SW 1271 (cell line): ENCODE data around the gene PUS1.
"Not testable (repeated sequence)": the region's sequence is repeated elsewhere in the genome, so short reads cannot be mapped to it uniquely, and the experiment has no call there.

Experiments
- DNase-seq, 2 experiments: peaks; one replicate each; lab custom pipeline; 2025; lab: John Stamatoyannopoulos, UW

The PUS1 gene

DNA sequence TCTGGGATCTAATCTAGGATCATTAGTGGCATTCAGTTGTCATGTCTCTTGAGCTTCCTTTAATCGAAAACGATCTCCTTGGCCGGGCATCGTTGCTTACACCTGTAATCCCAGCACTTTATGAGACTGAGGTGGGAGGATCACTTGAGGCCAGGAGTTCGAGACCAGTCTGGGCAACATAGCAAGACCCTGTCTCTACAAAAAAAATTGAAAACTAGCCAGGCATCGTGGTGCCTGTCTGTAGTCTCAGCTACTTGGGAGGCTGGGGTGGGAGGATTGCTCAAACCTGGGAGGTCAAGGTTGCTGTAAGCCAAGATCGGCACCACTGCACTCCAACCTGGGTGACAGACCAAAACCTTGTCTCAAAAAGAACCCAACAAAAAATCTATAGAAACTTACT, 9.0 kb downstream of the PUS1 start:
- no peak for DNase-seq

- DNase-seq: no peak
These were observed 9.9 kb downstream of the PUS1 start for GRCh38 chr12:131939007-131939406.

- no peak for DNase-seq
These were observed 11.1 kb downstream of the PUS1 start for GRCh38 chr12:131940141-131940547.

DNA sequence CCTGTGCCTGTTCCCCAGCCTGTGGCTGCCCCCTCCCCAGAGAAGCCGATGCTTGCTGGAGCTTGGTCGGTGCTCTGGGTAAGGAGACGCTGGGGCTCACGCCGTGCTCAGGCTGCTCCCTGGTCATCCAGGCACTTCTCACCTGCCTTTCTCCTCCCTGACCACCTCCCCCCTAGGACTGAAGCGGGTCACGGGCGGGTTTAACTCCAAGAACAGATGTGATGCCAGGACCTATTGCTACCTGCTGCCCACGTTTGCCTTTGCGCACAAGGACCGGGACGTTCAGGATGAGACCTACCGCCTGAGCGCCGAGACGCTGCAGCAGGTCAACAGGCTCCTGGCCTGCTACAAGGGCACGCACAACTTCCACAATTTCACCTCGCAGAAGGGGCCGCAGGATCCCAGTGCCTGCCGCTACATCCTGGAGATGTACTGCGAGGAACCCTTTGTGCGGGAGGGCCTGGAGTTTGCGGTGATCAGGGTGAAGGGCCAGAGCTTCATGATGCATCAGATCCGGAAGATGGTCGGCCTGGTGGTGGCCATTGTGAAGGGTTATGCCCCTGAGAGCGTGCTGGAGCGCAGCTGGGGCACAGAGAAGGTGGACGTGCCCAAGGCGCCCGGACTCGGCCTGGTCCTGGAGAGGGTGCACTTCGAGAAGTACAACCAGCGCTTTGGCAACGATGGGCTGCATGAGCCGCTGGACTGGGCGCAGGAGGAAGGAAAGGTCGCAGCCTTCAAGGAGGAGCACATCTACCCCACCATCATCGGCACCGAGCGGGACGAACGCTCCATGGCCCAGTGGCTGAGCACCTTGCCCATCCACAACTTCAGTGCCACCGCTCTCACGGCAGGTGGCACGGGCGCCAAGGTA, 12.3 kb downstream of the PUS1 start:
- DNase-seq: no peak

GRCh38 chr12:131941987-131942341, 12.9 kb downstream of the PUS1 start:
- no peak for DNase-seq

DNA sequence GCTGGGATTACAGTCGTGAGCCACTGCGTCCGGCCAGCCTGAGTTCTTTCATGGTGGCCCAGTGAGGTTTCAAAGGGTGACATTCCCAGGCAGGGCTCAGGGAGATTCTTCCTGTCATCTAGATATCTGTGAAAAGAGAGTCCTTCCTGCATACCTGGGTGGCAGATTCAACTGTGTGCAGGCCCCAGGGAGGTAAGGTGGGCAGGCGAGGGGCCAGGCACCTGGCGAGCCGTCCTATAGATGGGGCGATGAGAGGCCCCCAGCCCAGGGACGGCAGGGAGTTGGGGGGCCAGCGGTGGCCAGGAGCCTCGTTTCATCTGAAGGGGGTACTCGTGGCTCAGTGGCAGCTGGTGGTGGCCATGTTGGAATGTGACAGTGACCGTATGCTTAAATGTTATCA, 13.6 kb downstream of the PUS1 start:
- no peak for DNase-seq

- no peak for DNase-seq
These were observed 14.3 kb downstream of the PUS1 start for GRCh38 chr12:131943389-131943788.

- no peak for DNase-seq
These were observed 14.8 kb downstream of the PUS1 start for GRCh38 chr12:131943876-131944275.

- DNase-seq: no peak
These were observed 15.7 kb downstream of the PUS1 start for GRCh38 chr12:131944601-131945251.

DNA sequence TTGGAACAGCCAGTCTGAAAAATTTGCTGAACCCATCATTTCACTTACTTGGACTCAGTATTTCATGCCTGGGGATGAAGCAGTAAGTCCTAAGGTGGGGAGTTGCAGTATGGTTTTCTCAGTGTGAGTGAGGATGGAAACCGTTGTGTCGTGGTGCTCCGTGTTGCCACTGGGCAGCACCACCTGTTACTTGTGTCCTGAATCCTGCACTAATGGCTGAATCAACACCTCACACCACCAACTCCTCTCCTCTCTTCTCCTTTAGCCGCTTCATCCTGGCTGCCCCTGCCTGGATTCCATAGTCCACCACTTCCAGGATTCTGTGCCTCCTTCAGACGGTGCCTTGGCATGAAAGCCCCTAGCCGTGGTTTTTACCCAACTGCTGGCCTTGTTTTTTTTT, 17.7 kb downstream of the PUS1 start:
- DNase-seq: no peak

GRCh38 chr12:131947482-131948027, 18.5 kb downstream of the PUS1 start:
- no peak for DNase-seq

DNA sequence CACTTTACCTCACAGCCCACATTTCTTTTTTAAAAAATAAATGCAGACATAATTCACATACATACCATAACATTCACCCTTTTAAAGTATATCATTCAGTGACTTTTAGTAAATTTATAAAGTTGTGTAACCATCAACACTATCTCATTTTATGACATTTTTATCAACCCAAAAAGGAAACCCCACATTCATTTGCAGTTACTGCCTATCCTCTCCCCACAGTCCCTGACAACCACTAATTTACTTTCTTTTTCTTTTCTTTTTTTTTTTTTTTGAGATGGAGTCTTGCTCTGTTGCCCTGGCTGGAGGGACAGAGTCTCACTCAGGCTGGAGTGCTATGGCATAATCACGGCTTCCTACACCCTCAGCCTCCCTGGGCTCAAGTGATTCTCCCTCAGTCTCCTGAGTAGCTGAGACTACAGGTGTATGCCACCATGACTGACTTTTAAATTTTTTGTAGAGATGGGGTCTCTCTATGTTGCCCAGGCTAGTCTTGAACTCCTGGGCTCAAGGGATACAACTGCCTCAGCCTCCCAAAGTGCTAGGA, 19.2 kb downstream of the PUS1 start:
- DNase-seq: no peak

DNA sequence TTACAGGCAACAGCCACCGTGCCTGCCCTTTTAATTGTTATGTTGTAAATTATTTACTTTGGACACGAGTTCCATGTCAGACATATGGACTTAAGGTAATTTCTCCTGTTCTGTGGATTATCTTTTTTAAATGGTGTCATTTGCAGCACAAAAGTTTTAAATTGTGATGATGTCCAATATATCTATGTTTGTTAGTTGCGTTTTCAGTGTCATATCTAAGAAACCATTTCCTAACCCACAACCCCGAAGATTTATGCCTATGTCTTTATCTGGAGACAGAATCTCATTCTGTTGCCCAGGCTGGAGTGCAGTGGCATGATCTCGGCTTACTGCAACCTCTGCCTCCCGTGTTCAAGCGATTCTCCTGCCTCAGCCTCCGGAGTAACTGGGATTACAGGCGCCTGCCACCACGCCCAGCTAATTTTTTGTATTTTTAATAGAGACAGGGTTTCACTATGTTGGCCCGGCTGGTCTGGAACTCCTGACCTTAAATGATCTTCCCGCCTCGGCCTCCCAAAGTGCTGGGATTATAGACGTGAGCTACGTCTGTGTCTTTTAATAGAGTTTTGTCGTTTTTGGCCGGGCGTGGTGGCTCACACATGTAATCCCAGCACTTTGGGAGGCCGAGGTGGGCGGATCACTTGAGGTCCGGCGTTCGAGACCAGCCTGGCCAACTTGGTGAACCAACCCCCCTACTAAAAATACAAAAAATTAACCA, 19.8 kb downstream of the PUS1 start:
- not testable (repeated sequence) for DNase-seq

DNA sequence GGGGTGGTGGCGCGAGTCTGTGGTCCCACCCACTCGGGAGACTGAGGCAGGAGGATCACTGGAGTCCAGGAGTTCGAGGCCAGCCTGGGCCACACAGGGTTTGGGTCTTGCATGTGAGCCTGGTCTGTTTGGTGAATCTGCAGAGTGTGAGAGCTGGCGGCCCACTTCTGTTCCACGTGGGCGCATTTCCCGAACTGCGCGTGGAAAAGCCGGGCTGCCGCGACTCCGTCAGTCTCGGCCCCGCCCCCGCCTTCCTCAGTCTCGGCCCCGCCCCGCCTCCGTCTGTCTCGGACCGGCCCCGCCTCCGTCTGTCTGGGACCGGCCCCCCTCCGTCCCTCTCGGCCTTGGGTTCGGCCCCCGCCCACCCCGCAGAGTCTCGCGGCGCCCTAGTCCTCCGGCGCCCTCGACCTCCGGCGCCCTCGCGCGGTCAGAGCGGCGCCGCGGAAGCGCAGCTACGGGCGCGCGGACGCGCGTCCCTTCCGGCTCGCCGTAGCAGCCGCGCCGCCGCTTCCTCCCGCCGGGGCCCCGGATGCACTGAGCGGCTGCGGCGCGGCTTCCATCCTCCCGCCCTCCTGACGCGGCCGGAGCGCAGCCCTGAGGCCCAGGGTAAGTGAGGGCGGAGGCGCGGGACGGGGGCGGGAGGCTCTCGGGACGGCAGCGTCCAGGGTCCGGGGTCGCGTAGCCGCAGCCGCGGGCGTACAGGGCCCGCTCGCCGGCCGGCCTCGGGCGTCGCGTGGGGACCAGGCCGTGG, 20.5 kb downstream of the PUS1 start, which contains the start of gene EP400:
EP400 (plus strand) TSS at position 512 of the 751 bp plus-strand sequence. CDS start 10,678 bp downstream, outside the sequence.
- DNase-seq: peak; percentile 50 to 87

DNA sequence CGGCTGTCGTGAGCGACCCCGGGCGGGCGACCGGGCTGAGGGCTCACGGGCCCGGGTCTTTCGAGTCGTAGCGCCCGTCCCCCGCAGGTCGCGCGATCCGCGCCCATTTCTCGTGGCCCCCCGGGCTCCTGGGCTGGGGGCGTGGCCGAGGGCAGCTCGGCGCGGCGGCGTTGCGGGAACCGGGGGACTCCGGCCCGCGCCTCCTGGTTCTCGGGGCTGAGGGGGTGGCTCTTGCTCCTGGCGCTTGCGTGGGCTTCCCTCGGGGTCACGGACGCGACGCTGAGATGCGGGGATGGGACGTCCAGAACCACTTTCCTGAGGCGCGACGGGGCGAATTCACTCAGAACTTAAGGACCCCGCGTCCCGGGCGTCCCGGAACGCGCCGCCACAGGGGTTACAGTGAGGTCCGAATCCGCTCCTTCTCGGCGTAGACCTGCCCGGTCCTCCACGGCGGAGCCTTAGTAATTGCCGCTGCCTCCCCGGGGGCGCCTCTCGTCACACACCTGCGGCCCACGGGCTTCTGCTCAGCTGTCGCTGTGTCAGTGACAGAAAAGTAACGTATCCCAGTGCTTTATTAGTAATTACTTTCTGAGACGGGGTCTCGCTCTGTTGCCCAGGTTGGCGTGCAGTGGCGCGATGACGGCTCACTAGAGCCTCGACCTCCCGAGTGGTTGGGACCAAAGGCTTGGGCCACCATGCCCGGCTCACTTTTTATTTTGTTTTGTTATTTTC, 21.3 kb downstream of the PUS1 start:
- no peak for DNase-seq

DNA sequence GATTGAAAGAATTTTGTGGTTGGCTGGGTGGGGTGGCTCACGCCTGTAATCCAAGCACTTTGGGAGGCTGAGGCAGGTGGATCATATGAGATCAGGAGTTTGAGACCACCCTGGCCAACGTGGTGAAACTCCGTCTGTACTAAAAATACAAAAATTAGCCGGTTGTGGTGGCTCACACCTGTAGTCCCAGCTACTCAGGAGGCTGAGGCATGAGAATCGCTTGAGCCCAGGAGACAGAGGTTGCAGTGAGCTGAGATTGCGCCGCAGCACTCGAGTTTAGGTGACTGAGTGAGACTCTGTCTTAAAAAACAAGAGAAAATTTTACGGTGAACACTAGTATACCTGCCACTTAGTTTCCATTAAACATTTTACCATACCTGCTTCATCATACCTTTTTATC, 24.7 kb downstream of the PUS1 start:
- not testable (repeated sequence) for DNase-seq

- not testable (repeated sequence) for DNase-seq
These were observed 25.4 kb downstream of the PUS1 start for GRCh38 chr12:131954460-131954859.

DNA sequence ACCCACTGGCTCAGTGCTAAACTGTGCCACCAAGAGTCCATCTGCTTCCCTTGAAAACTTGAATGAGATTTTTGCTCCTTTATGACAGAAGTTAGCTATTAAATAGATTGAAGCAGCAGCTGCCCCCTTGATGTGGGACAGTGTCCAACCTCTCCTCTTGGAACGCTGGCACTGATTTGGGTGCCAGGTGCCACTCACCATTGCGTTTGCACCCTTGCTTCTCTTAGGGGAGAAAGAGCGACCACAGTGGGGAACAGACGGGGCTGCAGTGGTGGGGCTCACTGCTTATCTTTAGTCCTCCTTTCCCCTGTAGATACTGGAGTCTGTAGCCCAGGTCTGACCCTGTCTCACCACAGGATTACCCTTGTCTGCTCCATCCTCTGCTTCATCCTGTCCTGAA, 30.0 kb downstream of the PUS1 start:
- no peak for DNase-seq

DNA sequence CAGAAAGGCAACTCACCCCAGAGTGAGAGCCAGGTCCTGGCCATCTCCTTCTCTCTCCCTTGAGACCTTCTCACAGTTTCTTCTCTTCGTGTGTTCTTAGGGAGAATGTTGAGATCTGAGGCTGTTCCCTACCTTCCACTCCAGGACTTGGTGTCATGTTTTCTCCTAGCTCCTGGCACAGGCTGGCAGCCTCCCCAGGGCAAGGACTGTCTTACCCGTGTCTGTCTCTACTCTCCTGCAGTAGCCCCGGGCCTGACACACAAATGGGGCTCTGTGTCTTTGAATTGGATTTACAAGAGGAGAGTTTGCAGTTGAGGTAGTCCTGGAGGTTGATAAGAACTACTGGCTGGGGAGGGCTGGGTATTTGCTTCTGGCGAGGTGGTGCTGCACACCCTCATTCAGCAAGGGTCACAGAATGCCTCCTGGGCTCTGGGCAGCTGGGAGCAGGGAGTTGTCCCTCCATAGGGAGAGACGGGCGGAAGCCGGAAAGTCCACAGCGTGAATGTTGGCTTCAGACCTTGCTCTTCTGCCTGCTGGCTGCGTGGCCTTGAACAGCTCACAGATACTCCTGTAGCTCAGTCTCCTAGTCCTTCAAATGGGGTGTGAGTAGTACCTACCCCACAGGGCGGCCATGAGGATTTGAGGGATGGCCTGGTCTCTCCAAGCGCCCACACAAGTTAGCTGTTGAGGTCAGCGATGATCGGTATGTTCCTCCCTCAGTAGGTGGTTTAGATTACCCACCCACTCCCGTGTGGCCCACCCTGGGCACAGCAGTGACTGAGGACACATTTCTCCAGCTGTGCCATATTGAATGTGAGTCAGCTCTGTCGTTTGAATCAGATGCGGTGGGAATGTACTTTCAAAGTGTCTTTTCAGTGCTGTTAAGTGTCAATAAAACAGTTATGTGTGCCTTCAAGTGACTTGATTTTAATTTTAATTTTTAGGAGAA, 30.8 kb downstream of the PUS1 start:
- DNase-seq: no peak
